NCI-H748 (cell line): ENCODE results near the gene B3GAT2.

Source experiments
- DNase-seq: peaks from one replicate; lab custom pipeline; 2025; ENCODE audit not compliant: unreplicated experiment; lab: John Stamatoyannopoulos, UW

B3GAT2 gene

DNA sequence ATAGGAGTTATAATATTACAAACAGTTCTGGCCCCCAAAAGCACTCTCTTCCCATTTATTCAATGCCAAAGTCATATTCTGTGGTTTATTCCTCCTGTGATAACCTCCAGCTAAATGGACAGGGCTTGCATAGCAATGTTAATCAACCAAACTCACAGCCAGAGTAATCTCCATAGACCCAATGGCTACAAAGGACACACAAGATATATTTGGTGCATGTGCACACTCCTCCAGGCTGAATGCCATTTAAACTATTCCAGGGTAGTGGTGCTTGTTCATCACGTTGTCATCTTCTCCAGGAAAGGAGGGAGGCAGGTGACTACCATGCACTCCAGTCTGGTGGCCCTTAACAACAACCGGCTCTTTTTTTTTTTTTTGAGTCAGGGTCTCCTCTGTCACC lies 56.8 kb downstream of the B3GAT2 start:
- DNase-seq, result no peak

DNA sequence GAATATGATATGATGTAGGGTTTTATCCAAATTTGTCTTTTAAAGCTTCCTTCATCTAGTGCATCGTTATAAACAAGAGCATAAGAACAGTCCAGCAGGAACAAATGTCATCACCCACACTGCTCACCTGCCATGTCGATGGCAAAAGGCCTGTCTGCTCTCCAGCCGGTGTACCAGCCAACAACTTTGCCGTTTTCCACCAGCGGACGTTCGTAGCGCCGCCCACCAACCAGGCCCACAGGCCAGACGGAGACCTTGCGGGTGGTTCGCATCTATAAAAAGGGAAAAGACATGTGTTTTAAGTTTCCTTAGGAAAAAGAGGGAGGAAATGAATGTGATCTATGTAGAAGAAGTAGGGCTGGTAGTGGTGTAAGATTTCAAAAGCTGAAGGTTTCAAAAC lies 62.9 kb downstream of the B3GAT2 start:
- DNase-seq, result no peak

DNA sequence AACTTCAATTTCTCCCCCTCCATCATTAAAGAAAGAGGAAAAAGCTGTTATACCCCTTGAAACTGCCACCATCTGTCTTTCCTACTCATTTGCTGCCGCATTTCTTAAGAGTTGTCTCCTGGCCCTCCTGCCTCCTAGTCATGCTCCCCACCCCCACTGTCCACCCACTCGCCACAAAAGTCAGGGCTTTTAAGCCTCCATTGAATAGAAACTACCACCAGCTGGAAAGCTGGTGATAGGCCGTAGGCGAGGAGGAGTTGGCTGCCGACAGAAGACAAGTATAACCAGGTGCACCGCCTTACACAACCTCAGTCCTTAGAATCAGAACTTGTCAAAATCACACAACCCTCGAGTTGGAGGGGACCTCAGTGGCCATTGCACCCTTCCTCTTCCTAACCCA lies 67.6 kb downstream of the B3GAT2 start:
- no peak for DNase-seq

- DNase-seq, result no peak
These were observed 70.2 kb downstream of the B3GAT2 start for GRCh38 chr6:70886661-70887060.

- DNase-seq, result no peak
These were observed 70.8 kb downstream of the B3GAT2 start for GRCh38 chr6:70886071-70886470.

GRCh38 chr6:70884074-70884983 lies 72.5 kb downstream of the B3GAT2 start:
- DNase-seq, result peak; percentile 60

GRCh38 chr6:70879496-70879895 lies 77.4 kb downstream of the B3GAT2 start:
- DNase-seq, result no peak

DNA sequence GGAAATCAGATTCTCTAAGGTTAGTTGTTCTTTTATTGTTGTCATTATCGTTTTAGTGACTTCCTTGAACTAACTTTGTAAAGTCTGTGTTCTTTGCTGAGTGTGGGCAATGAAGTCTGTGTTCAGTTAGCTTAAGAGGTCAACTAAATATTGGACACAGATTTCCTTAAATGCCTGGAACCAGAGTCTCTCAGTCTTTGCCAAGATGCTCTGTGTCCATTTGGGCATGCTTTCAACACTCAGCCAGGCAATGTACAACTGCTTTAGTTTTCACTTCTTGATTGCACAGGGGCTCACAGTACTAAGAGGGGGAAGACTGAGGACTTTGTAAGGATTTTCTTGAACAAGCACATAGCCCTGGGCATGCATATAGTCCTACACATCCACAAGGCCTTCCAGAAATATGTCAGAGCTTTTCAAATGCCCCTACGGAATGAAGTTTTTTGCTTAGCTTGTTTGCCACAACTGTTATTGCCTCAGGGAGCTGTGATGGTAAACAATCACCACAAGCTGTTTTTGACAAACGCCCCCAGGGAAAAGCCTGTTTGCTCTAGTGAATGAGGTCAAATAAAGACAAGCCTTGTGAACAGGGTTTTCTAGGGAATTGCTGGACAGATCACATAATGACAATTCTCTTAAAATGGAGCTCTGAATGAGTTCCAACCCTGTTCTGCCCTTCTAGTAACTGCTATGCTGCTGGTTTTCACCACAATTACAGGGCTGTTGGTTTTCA lies 82.5 kb downstream of the B3GAT2 start:
- DNase-seq, result peak; percentile 12

DNA sequence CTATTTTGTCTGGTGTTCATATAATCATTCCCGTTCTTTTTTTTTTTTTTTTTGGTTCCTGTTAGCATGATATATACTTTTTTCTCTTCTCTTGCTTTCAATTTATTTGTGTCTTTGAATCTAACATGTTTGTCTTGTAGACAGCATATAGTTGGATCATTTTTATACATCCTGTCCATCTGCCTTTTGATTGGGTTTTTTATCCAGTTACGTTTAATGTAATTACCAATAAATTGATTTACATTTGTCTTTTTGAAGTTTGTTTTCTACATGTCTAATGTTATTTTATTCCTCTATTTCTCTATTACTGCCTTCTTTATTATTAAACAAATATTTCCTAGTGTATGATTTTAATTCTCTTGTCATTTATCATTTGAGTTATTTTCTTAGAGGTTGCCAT lies 84.4 kb downstream of the B3GAT2 start:
- no peak for DNase-seq

- DNase-seq, result no peak
These were observed 92.5 kb downstream of the B3GAT2 start for GRCh38 chr6:70864401-70864800.

DNA sequence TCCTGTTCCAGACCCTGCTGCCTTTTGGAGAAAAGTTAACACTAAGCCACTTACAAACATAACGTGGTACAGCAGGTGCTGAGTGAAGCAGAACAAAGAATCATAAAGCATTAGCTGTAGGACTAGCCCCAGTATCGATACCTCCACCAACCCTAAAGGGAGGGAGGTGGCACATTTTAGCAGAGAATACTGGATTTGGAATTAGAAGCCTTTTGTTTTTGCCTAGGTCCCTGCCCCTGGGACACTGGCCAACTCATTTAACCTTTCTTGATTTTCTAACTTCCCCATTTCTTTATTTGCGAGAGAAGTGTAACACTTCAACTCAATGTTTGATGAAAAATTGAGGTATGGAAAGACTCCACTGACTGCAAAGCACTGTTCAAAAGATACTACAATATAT lies 93.5 kb downstream of the B3GAT2 start:
- DNase-seq, result no peak

DNA sequence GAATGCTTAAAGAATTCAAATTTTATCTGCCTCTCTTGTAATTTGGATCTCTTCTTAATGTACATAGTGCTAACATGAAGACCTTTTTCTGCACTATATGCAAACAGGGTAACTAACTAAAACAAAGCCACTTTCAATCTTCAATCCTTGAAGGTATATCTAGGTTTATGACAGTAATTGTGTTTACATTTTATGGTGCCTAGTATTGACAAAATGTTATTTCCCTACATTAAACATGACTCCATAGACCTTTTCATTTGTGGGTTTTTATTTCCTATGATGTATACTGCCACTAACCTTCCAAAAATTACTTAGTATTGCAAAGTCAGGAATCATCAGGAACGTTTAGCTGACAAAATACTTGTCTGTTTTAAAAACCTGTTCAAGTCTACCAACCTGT lies 95.9 kb downstream of the B3GAT2 start:
- DNase-seq, result no peak

DNA sequence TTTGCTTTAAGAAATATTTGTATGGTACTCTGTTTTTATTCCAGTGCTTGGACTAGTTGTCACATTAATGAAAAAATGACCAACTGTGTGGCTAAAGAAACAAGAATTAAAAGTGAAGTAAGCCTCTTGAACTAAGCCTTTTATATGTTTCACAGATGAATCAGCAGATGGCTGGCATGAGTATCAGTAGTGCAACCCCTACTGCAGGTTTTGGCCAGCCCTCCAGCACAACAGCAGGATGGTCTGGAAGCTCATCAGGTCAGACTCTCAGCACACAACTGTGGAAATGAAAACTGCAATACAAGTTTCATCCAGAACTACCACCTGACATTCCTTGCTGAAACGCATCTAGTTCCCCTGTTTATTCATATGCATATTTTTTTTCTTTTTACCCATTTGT lies 96.8 kb downstream of the B3GAT2 start:
- DNase-seq, result no peak

DNA sequence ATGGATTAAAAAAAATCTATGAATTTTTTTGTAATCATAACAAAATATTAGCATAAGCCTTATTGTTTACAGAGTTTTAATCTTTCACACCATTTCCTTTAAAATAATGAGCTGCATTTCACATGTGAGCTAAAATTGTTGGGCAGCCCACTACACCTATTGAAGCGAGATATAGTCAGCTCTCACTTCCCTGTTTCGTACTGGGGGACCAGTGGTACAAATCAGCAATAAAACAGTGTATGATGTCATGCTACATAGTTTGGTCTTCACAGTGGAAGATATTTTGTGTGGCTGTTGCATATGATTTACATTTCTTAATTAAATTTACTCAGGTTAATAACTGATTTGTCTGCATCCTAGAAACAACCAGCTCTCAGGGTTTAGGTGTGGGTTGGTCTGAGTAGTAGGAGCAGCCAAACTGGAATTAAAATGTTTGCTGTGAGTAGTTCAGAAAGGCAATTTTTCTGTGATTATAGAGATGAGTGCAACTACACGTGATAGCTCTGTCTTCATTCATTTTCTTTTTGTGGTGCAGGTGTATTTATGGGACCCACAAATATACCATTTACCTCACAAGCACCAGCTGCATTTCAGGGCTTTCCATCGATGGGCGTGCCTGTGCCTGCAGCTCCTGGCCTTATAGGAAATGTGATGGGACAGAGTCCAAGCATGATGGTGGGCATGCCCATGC lies 99.3 kb downstream of the B3GAT2 start:
- no peak for DNase-seq

GRCh38 chr6:70852667-70853246 lies 104.1 kb downstream of the B3GAT2 start:
- no peak for DNase-seq

- no peak for DNase-seq
These were observed 107.4 kb downstream of the B3GAT2 start for GRCh38 chr6:70849348-70850069.

DNA sequence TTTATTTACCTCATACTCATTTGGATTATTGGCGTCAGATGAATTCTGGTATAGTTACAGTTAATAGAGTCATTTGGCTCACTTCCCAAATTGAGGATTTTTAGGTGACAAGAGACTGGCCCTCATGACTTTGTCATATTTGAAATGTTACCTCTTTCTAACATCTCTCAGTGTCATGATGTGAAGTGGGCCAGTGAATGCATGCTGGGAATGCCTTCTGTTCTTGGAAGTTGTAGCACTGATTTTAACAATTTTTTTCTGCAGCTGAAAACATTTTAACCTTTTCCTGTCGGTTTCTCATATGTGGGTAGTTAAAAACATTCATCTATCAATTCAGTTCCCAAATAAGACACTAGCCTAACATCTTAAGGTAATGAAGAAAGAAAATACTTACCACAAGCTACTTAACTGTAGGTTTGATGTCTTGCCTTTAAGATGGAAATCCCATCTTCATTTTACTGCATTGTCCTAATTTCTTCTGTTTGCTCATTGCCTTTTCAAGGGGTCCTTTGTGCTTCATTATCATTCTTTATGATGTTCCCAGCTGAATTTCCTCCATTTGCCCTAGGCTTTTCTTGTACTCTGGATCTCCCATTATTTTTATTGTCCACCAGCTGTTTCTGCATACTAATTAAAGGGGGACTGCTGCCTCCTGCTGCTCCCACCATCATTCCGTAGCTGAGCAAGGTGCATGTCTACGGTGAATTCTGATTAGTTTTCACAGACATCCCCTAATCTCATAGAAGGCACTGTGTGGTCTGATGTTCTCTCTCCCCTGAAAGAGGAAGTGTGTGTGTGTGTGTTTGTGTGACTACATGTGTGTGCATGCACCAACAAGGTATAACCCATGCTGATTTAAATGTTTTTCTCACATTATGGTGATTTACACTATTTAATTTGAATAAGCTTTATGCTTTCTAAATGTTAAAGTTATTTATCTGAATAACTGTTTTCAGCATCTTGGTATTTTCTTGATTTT lies 109.5 kb downstream of the B3GAT2 start:
- peak; percentile 8 for DNase-seq

- peak; percentile 65 for DNase-seq
These were observed 110.5 kb downstream of the B3GAT2 start for GRCh38 chr6:70846207-70846835.

DNA sequence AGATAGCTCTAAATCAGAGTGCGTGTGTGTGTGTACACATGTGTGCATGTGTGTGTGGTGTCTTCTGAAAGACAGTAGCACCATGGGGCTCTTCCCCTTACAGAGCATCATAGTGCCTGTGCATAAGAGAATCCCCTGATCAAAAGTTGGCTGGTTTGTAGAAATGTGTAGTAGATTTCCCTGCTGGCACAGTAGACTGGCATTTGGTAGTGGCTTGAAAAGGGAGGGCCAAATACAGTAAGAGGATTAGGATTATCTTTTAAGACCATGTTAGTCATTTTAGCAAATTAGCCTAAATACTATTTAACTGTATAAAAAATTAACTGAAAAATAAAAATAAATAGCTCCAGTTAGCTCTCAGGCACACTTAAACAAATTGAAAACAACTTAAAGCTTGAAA lies 112.6 kb downstream of the B3GAT2 start:
- no peak for DNase-seq
